Osteoblast (primary cell): ENCODE data around the gene NID2. TPM values are rescaled to one million over a fixed set of nuclear protein-coding genes. Genes with fewer than 3 reads are reported as not detected.

Experiments
- DNase-seq: peaks from one replicate; pipeline ENCODE4 v3.0.0; 2011; ENCODE audit warnings: low spot score, mixed read lengths; ENCODE audit not compliant: insufficient read length; ENCODE audit errors: missing footprints
- H2AFZ ChIP-seq: 2 replicates; pipeline ENCODE4 v1.6.0; 2011; ENCODE audit warnings: mild to moderate bottlenecking, low read length
- H3K27ac ChIP-seq: 2 replicates; pipeline ENCODE4 v1.5.1; 2011; ENCODE audit warnings: mild to moderate bottlenecking, low read depth, low read length, moderate library complexity
- H3K27me3 ChIP-seq: 2 replicates; pipeline ENCODE4 v1.6.0; 2012; ENCODE audit warnings: mild to moderate bottlenecking, control low read depth, inconsistent platforms, low read length, moderate library complexity; ENCODE audit not compliant: insufficient read depth
- H3K36me3 ChIP-seq: 2 replicates; pipeline ENCODE4 v1.5.1; 2011; ENCODE audit warnings: mild to moderate bottlenecking, low read length, control low read depth, moderate library complexity; ENCODE audit not compliant: insufficient read depth
- H3K4me1 ChIP-seq: 2 replicates; pipeline ENCODE4 v1.5.1; 2011; ENCODE audit warnings: mild to moderate bottlenecking, low read length, control low read depth, moderate library complexity; ENCODE audit not compliant: insufficient read depth
- H3K4me2 ChIP-seq: 2 replicates; pipeline ENCODE4 v1.6.0; 2011; ENCODE audit warnings: mild to moderate bottlenecking, low read length; ENCODE audit not compliant: insufficient read depth
- H3K4me3 ChIP-seq: fragments of 200-600 bp; sonication (generic); 3 replicates; pipeline ENCODE4 v1.5.1; 2012; ENCODE audit warnings: mild to moderate bottlenecking, low read length, inconsistent platforms; ENCODE audit not compliant: insufficient read depth
- H3K79me2 ChIP-seq: 2 replicates; pipeline ENCODE4 v1.6.0; 2012; ENCODE audit warnings: mild to moderate bottlenecking, low read length, control low read depth, inconsistent platforms; ENCODE audit not compliant: insufficient read depth
- H3K9me3 ChIP-seq: 2 replicates; pipeline ENCODE4 v1.5.1; 2011; ENCODE audit warnings: low read depth, low read length, control low read depth
- H4K20me1 ChIP-seq: 2 replicates; pipeline ENCODE4 v1.6.0; 2012; ENCODE audit warnings: mild to moderate bottlenecking, low read length, control low read depth; ENCODE audit not compliant: insufficient read depth
- CTCF ChIP-seq: IDR thresholded peaks from 2 replicates; pipeline ENCODE4 v1.5.1; 2011; ENCODE audit warnings: mild to moderate bottlenecking, low read depth, low read length, moderate library complexity; ENCODE audit errors: extremely low read depth
- total RNA-seq: library from RNA; depleted of rRNA; stranded (reverse); fragments of >200 nt; gene quantifications from 2 replicates; pipeline ENCODE4 v1.2.3, GENCODE V29; 2012

Gene NID2
- total RNA-seq, 1 donor = 141 TPM

GRCh38 chr14:52029881-52030280 is 39.0 kb downstream of the NID2 start:
- no peak for TF ChIP-seq CTCF
- no peak overlapping the region for H3K4me2 ChIP-seq
- H3K79me2 ChIP-seq = no peaks in the 10 kb centered on the region
- no peaks in the 10 kb centered on the region for H3K9me3 ChIP-seq
- H3K27me3 ChIP-seq = no peaks in the 10 kb centered on the region
- no peaks in the 10 kb centered on the region for H4K20me1 ChIP-seq
- H3K4me3 ChIP-seq = no peak overlapping the region
- no peak for DNase-seq
- H2AFZ ChIP-seq = no peak overlapping the region
- peaks cover 45% of the 10 kb centered on the region for H3K4me1 ChIP-seq
- H3K27ac ChIP-seq = peak overlapping the region; percentile 18
- peaks cover 6% of the 10 kb centered on the region for H3K36me3 ChIP-seq

GRCh38 chr14:52026901-52027300 is 42.0 kb downstream of the NID2 start:
- Histone ChIP-seq H3K27ac (peak overlapping the region; percentile 81), H3K36me3 (peaks cover 3% of the 10 kb centered on the region), H4K20me1 (no peaks in the 10 kb centered on the region), H3K4me3 (no peak overlapping the region), H3K79me2 (no peaks in the 10 kb centered on the region), H3K27me3 (no peaks in the 10 kb centered on the region), H3K4me2 (no peak overlapping the region), H3K4me1 (peaks cover 46% of the 10 kb centered on the region), H2AFZ (no peak overlapping the region), H3K9me3 (no peaks in the 10 kb centered on the region)
- DNase-seq = no peak
- TF ChIP-seq CTCF = no peak

DNA sequence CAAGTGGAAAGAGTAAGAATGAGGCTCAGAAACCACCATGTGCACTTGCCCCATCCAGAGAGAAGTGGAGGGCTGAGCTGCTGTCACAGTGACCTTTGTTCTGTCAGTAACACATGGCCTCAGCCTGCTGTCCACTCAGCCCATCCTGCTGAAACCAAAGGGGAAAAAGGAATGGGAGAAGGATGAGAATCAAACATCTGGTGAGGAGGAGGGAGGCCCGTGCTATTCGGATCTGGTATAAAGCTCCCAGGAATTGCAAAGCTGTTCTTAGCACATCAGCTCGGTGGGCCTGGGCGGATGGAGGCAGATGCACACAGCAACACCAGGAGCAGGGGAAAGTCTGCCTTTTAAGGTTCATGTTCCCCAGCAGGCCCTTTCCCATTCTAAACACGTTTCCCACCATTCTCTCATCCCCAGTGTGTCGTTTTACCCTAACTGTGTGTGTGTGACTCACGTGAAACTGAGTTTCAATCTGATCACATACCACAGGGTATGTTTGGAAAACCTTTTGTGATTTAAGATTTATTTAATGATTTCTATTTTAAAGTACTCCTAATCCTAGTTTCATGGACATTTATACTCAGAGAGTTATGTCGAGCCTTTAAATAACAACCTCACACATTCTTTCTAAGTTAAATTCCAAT is 42.7 kb downstream of the NID2 start:
- Histone ChIP-seq H3K27ac (peak overlapping the region; percentile 81), H2AFZ (no peak overlapping the region)

More for the DNA sequence above, 42.7 kb downstream of the NID2 start:
- no peak overlapping the region for H3K4me3 ChIP-seq
- no peaks in the 10 kb centered on the region for H4K20me1 ChIP-seq
- peak overlapping the region; percentile 4 for H3K4me2 ChIP-seq
- DNase-seq = no peak
- TF ChIP-seq CTCF = no peak
- no peaks in the 10 kb centered on the region for H3K27me3 ChIP-seq
- peaks cover 38% of the 10 kb centered on the region for H3K4me1 ChIP-seq
- no peaks in the 10 kb centered on the region for H3K9me3 ChIP-seq
- H3K36me3 ChIP-seq = peaks cover 3% of the 10 kb centered on the region
- no peaks in the 10 kb centered on the region for H3K79me2 ChIP-seq
